GOT3 (cell line): ENCODE results near the gene IRF2.
"Not testable (repeated sequence)": the region's sequence is repeated elsewhere in the genome, so short reads cannot be mapped to it uniquely, and the experiment has no call there.

Experiments
- DNase-seq: peaks from one replicate; lab custom pipeline; 2025; ENCODE audit warnings: mixed read lengths; lab: John Stamatoyannopoulos, UW

IRF2 gene

GRCh38 chr4:184389978-184390900 lies 84.1 kb downstream of the IRF2 start:
- DNase-seq, result no peak

GRCh38 chr4:184388106-184388505 lies 86.2 kb downstream of the IRF2 start:
- DNase-seq, result no peak

GRCh38 chr4:184387351-184387750 lies 87.0 kb downstream of the IRF2 start:
- no peak for DNase-seq

GRCh38 chr4:184386271-184386781 lies 88.0 kb downstream of the IRF2 start:
- no peak for DNase-seq

GRCh38 chr4:184385705-184386141 lies 88.6 kb downstream of the IRF2 start:
- DNase-seq, result no peak

- DNase-seq, result no peak
These were observed 89.4 kb downstream of the IRF2 start for GRCh38 chr4:184384810-184385557.

- DNase-seq, result no peak
These were observed 90.1 kb downstream of the IRF2 start for GRCh38 chr4:184384056-184384809.

GRCh38 chr4:184383497-184384055 lies 90.8 kb downstream of the IRF2 start:
- DNase-seq, result no peak

GRCh38 chr4:184382189-184382846 lies 92.0 kb downstream of the IRF2 start:
- no peak for DNase-seq

GRCh38 chr4:184380707-184381106 lies 93.6 kb downstream of the IRF2 start:
- DNase-seq, result no peak

- not testable (repeated sequence) for DNase-seq
These were observed 94.1 kb downstream of the IRF2 start for GRCh38 chr4:184380214-184380613.

- DNase-seq, result no peak
These were observed 97.4 kb downstream of the IRF2 start for GRCh38 chr4:184376923-184377322.

GRCh38 chr4:184376126-184376838 lies 98.1 kb downstream of the IRF2 start:
- no peak for DNase-seq

- not testable (repeated sequence) for DNase-seq
These were observed 98.7 kb downstream of the IRF2 start for GRCh38 chr4:184375623-184376022.

- no peak for DNase-seq
These were observed 99.3 kb downstream of the IRF2 start for GRCh38 chr4:184375027-184375426.

GRCh38 chr4:184373886-184374405 lies 100.4 kb downstream of the IRF2 start:
- DNase-seq, result no peak

GRCh38 chr4:184371390-184371787 lies 103.0 kb downstream of the IRF2 start:
- DNase-seq, result no peak

GRCh38 chr4:184370711-184371389 lies 103.5 kb downstream of the IRF2 start:
- no peak for DNase-seq

GRCh38 chr4:184369871-184370270 lies 104.5 kb downstream of the IRF2 start:
- no peak for DNase-seq

GRCh38 chr4:184368731-184369130 lies 105.6 kb downstream of the IRF2 start:
- no peak for DNase-seq
